ENCODE data around the gene SNX20. TPM values are rescaled to one million over a fixed set of nuclear protein-coding genes. Genes with fewer than 3 reads are reported as not detected.

SNX20 gene
- total RNA-seq, 1 experiment from 2014 or later = not detected

- Mint-ChIP-seq H3K27ac (no peak overlapping the region), H3K4me3 (no peak overlapping the region), H3K36me3 (ENCODE audit: insufficient read depth in 1 of 3, low read depth in 3 of 3) (no peaks in the 10 kb centered on the region), H3K4me1 (peaks cover 13 to 17% of the 10 kb centered on the region in 2 experiments), H3K9me3 (no peaks in the 10 kb centered on the region; a peak in 1 of 5 replicates), H3K27me3 (ENCODE audit: low read depth) (peaks cover 12% of the 10 kb centered on the region)
- Histone ChIP-seq H3K27ac (ENCODE audit: insufficient read length, low read depth, low read length) (no peak overlapping the region), H2BK120ac (ENCODE audit: low read depth, low read length, poor library complexity, severe bottlenecking) (no peak overlapping the region), H4K20me1 (ENCODE audit: control insufficient read depth, insufficient read depth, insufficient read length) (no peaks in the 10 kb centered on the region), H3K23me2 (ENCODE audit: insufficient read length, low read depth, low read length, poor library complexity, severe bottlenecking) (no peaks in the 10 kb centered on the region), H3K4ac (ENCODE audit: low read depth, low read length) (no peak overlapping the region), H3K56ac (ENCODE audit: insufficient read length, low read depth, low read length) (no peak overlapping the region), H2AK5ac (ENCODE audit: insufficient read length, low read length) (no peak overlapping the region), H2BK20ac (ENCODE audit: low read depth, low read length, poor library complexity, severe bottlenecking) (no peak overlapping the region), H3K14ac (ENCODE audit: insufficient read depth, low read length) (no peak overlapping the region), H3K9me3 (ENCODE audit: control insufficient read depth, low read depth, low read length) (no peaks in the 10 kb centered on the region), H3K79me2 (ENCODE audit: insufficient read depth, low read length) (no peaks in the 10 kb centered on the region), H3K79me1 (ENCODE audit: insufficient read depth, low read depth, low read length, poor library complexity, severe bottlenecking) (no peaks in the 10 kb centered on the region), H3K27me3 (ENCODE audit: insufficient read depth, low read length) (no peaks in the 10 kb centered on the region), H3K4me1 (ENCODE audit: insufficient read depth, low read length) (no peaks in the 10 kb centered on the region; the same call in 1 of the 2 replicates), H2BK15ac (ENCODE audit: low read depth, low read length) (no peak overlapping the region), H4K8ac (replicated peaks; ENCODE audit: insufficient read length, low read depth, low read length) (no peak overlapping the region), H2BK12ac (ENCODE audit: insufficient read length, low read depth, low read length) (no peak overlapping the region), H3K23ac (ENCODE audit: insufficient read length, low read depth, low read length) (no peak overlapping the region), H4K5ac (ENCODE audit: insufficient read length, low read depth, low read length) (no peak overlapping the region), H3T11ph (ENCODE audit: low read length) (no peak overlapping the region), H2AFZ (ENCODE audit: low read length) (no peak overlapping the region), H3K4me2 (ENCODE audit: insufficient read depth, insufficient read length, low read length) (no peak overlapping the region), H2BK5ac (ENCODE audit: insufficient read length, low read length) (no peak overlapping the region), H3K9ac (ENCODE audit: extremely low read depth, insufficient read length, low read length) (no peak overlapping the region), H3K18ac (ENCODE audit: insufficient read length, low read depth, low read length) (no peak overlapping the region), H4K91ac (ENCODE audit: insufficient read length, low read depth, low read length) (no peak overlapping the region)
- no CpG with 5 or more reads among the region's 4 CpGs for WGBS (ENCODE audit: extremely low coverage, insufficient read length, low lambda C conversion rate)
- DNase-seq = no peak
- TF ChIP-seq CTCF (conservative IDR thresholded peaks at IDR 0.05) = no peak
Measured at GRCh38 chr16:50641818-50642187, 39.3 kb downstream of the SNX20 start.

Data from H9 (cell line).